IPS DF 6.9 (cell line): ENCODE results near the gene UGT1A3.

Source experiments
- DNase-seq: peaks from one replicate; pipeline ENCODE4 v3.0.0-alpha.2; 2013; ENCODE audit warnings: low read depth, low spot score
- H3K27ac ChIP-seq: one replicate; pipeline ENCODE4 v1.5.1; 2013; ENCODE audit warnings: low read length, control low read depth
- H3K27me3 ChIP-seq: 2 replicates; pipeline ENCODE4 v1.6.1; 2013; ENCODE audit warnings: mild to moderate bottlenecking, low read length; ENCODE audit not compliant: control insufficient read depth, insufficient read depth
- H3K36me3 ChIP-seq: 2 replicates; pipeline ENCODE4 v1.6.1; 2013; ENCODE audit warnings: low read length; ENCODE audit not compliant: control insufficient read depth, insufficient read depth
- H3K4me1 ChIP-seq: 2 replicates; pipeline ENCODE4 v1.6.1; 2013; ENCODE audit warnings: low read length; ENCODE audit not compliant: control insufficient read depth, insufficient read depth
- H3K4me3 ChIP-seq: 2 replicates; pipeline ENCODE4 v1.5.1; 2013; ENCODE audit warnings: mild to moderate bottlenecking, low read length
- H3K9me3 ChIP-seq: 2 replicates; pipeline ENCODE4 v1.6.1; 2013; ENCODE audit warnings: low read length, inconsistent platforms; ENCODE audit not compliant: control insufficient read depth, insufficient read depth
- WGBS: extraction: QIAGEN DNeasy Blood & Tissue Kit; methylation state at CpG from one replicate; pipeline ENCODE4 v1.1.7; 2013; ENCODE audit warnings: mixed read lengths, missing lambda C conversion rate; ENCODE audit not compliant: insufficient read length, insufficient coverage; 5-methylcytosine and 5-hydroxymethylcytosine counted together

The UGT1A3 gene

GRCh38 chr2:233803292-233803911, 74.6 kb downstream of the UGT1A3 start:
- DNase-seq, result no peak
- Histone ChIP-seq H3K4me1 (no peaks in the 10 kb centered on the region), H3K27ac (no peak overlapping the region), H3K36me3 (no peaks in the 10 kb centered on the region), H3K9me3 (no peaks in the 10 kb centered on the region), H3K4me3 (no peak overlapping the region), H3K27me3 (no peaks in the 10 kb centered on the region)
- WGBS, result no CpG with 5 or more reads among the region's 2 CpGs

GRCh38 chr2:233803994-233804393, 75.2 kb downstream of the UGT1A3 start:
- Histone ChIP-seq H3K9me3 (no peaks in the 10 kb centered on the region), H3K4me1 (no peaks in the 10 kb centered on the region), H3K4me3 (no peak overlapping the region), H3K27ac (no peak overlapping the region), H3K27me3 (no peaks in the 10 kb centered on the region), H3K36me3 (no peaks in the 10 kb centered on the region)
- no peak for DNase-seq
- WGBS, result no CpG with 5 or more reads among the region's 8 CpGs

- WGBS, result no CpG with 5 or more reads among the region's 12 CpGs
- Histone ChIP-seq H3K9me3 (no peaks in the 10 kb centered on the region), H3K36me3 (no peaks in the 10 kb centered on the region), H3K27ac (no peak overlapping the region), H3K4me3 (no peak overlapping the region), H3K4me1 (no peaks in the 10 kb centered on the region), H3K27me3 (no peaks in the 10 kb centered on the region)
- no peak for DNase-seq
Observed at GRCh38 chr2:233807215-233807865, 78.5 kb downstream of the UGT1A3 start.

GRCh38 chr2:233807966-233808935, 79.4 kb downstream of the UGT1A3 start:
- no peaks in the 10 kb centered on the region for H3K9me3 ChIP-seq
- no peaks in the 10 kb centered on the region for H3K36me3 ChIP-seq
- H3K4me3 ChIP-seq, result no peak overlapping the region
- no CpG with 5 or more reads among the region's 10 CpGs for WGBS
- no peaks in the 10 kb centered on the region for H3K27me3 ChIP-seq
- no peaks in the 10 kb centered on the region for H3K4me1 ChIP-seq
- H3K27ac ChIP-seq, result no peak overlapping the region
- no peak for DNase-seq

GRCh38 chr2:233810385-233810784, 81.5 kb downstream of the UGT1A3 start:
- H3K4me3 ChIP-seq, result no peak overlapping the region
- no peaks in the 10 kb centered on the region for H3K36me3 ChIP-seq
- H3K27ac ChIP-seq, result no peak overlapping the region
- H3K4me1 ChIP-seq, result no peaks in the 10 kb centered on the region
- no peak for DNase-seq
- WGBS, result no CpG with 5 or more reads among the region's 6 CpGs
- no peaks in the 10 kb centered on the region for H3K27me3 ChIP-seq
- no peaks in the 10 kb centered on the region for H3K9me3 ChIP-seq

GRCh38 chr2:233811087-233811486, 82.2 kb downstream of the UGT1A3 start:
- no peak overlapping the region for H3K4me3 ChIP-seq
- H3K36me3 ChIP-seq, result no peaks in the 10 kb centered on the region
- H3K9me3 ChIP-seq, result no peaks in the 10 kb centered on the region
- H3K4me1 ChIP-seq, result no peaks in the 10 kb centered on the region
- no peak overlapping the region for H3K27ac ChIP-seq
- DNase-seq, result no peak
- no CpG with 5 or more reads among the region's 4 CpGs for WGBS
- H3K27me3 ChIP-seq, result no peaks in the 10 kb centered on the region

- Histone ChIP-seq H3K27me3 (no peaks in the 10 kb centered on the region), H3K9me3 (no peaks in the 10 kb centered on the region), H3K4me1 (no peaks in the 10 kb centered on the region), H3K4me3 (no peak overlapping the region), H3K27ac (no peak overlapping the region), H3K36me3 (no peaks in the 10 kb centered on the region)
- no CpG with 5 or more reads among the region's 8 CpGs for WGBS
- DNase-seq, result no peak
Observed at GRCh38 chr2:233811732-233812131, 82.9 kb downstream of the UGT1A3 start.

GRCh38 chr2:233813236-233814055, 84.6 kb downstream of the UGT1A3 start:
- Histone ChIP-seq H3K9me3 (no peaks in the 10 kb centered on the region), H3K4me3 (no peak overlapping the region), H3K36me3 (no peaks in the 10 kb centered on the region), H3K4me1 (no peaks in the 10 kb centered on the region), H3K27me3 (no peaks in the 10 kb centered on the region), H3K27ac (no peak overlapping the region)
- no peak for DNase-seq
- no CpG with 5 or more reads among the region's 3 CpGs for WGBS

- H3K4me1 ChIP-seq, result no peaks in the 10 kb centered on the region
- H3K36me3 ChIP-seq, result no peaks in the 10 kb centered on the region
- H3K27ac ChIP-seq, result no peak overlapping the region
- H3K9me3 ChIP-seq, result no peaks in the 10 kb centered on the region
- H3K27me3 ChIP-seq, result no peaks in the 10 kb centered on the region
- no CpG with 5 or more reads among the region's 2 CpGs for WGBS
- no peak overlapping the region for H3K4me3 ChIP-seq
- DNase-seq, result peak; percentile 31
Observed at GRCh38 chr2:233814056-233814835, 85.4 kb downstream of the UGT1A3 start.
